AG04449 (cell line): ENCODE results near the gene DPH1.

Source experiments
- CTCF ChIA-PET: fragments of 350-600 bp; formaldehyde crosslinking; extraction: SDS; loops from one replicate; lab custom pipeline; 2021; ENCODE audit warnings: antibody characterized with exemption; lab: Yijun Ruan, JAX
- POLR2A ChIA-PET: fragments of 400-600, 350-600 bp; formaldehyde crosslinking; extraction: SDS; loops from one replicate; lab custom pipeline; 2020; ENCODE audit warnings: antibody characterized with exemption, inconsistent platforms; lab: Yijun Ruan, JAX
- DNase-seq: peaks from one replicate; pipeline ENCODE4 v3.0.0-alpha.2; 2010; ENCODE audit warnings: low read depth, low spot score
- H3K4me3 ChIP-seq: 2 replicates; pipeline ENCODE4 v1.5.1; 2011; ENCODE audit warnings: low read depth, mild to moderate bottlenecking, control low read depth, low read length
- CTCF ChIP-seq: IDR thresholded peaks from one replicate; pipeline ENCODE4 v1.5.1; 2011; ENCODE audit warnings: mild to moderate bottlenecking, moderate library complexity, low read length, control low read depth, inconsistent platforms; ENCODE audit not compliant: insufficient read depth; ENCODE audit errors: missing control alignments

Gene DPH1

GRCh38 chr17:2042933-2043332, 13.0 kb downstream of the DPH1 start:
- ChIA-PET CTCF (interaction anchor here (1.1 to 6.0 kb wide), 4 partner anchors 12 to 202 kb away, joined by 5 to 56 read pairs (median 13); partner anchors contain the start of gene DPH1), POLR2A (interaction anchor here (1.0 kb wide), 1 partner anchor 8 kb away, joined by 4 read pairs; no protein-coding TSS in a partner anchor)
- no peak for TF ChIP-seq CTCF
- no peak for DNase-seq
- H3K4me3 ChIP-seq: peak overlapping the region; percentile 81

GRCh38 chr17:2043785-2044184, 13.8 kb downstream of the DPH1 start:
- DNase-seq: no peak
- TF ChIP-seq CTCF: no peak
- CTCF ChIA-PET: interaction anchor here (0.8 to 1.8 kb wide), 5 partner anchors 11 to 201 kb away, joined by 4 to 11 read pairs (median 5); partner anchors contain the start of gene HIC1
- no peak overlapping the region for H3K4me3 ChIP-seq
- POLR2A ChIA-PET: interaction anchor here (1.0 to 1.8 kb wide), 3 partner anchors 9 to 328 kb away, joined by 3 to 4 read pairs (median 3); no protein-coding TSS in a partner anchor

- POLR2A ChIA-PET: interaction anchor here (0.6 to 1.8 kb wide), 3 partner anchors 186 to 328 kb away, joined by 3 read pairs; no protein-coding TSS in a partner anchor
- TF ChIP-seq CTCF: no peak
- CTCF ChIA-PET: interaction anchor here (0.7 to 2.5 kb wide), 8 partner anchors 10 to 200 kb away, joined by 3 to 11 read pairs (median 4); partner anchors contain the start of gene HIC1
- no peak overlapping the region for H3K4me3 ChIP-seq
- DNase-seq: no peak
These were observed 14.4 kb downstream of the DPH1 start for GRCh38 chr17:2044263-2044894.

GRCh38 chr17:2047590-2047989, 17.6 kb downstream of the DPH1 start:
- ChIA-PET POLR2A (no interaction called here), CTCF (interaction anchor here (1.4 to 2.0 kb wide), 5 partner anchors 17 to 204 kb away, joined by 3 to 8 read pairs (median 5); no protein-coding TSS in a partner anchor)
- DNase-seq: no peak
- no peak for TF ChIP-seq CTCF
- no peak overlapping the region for H3K4me3 ChIP-seq

GRCh38 chr17:2048805-2049204, 18.9 kb downstream of the DPH1 start:
- ChIA-PET CTCF (interaction anchor here (1.2 to 2.0 kb wide), 6 partner anchors 140 to 216 kb away, joined by 3 to 8 read pairs (median 4); no protein-coding TSS in a partner anchor), POLR2A (no interaction called here)
- H3K4me3 ChIP-seq: peak overlapping the region; percentile 71
- TF ChIP-seq CTCF: no peak
- DNase-seq: no peak
